GM12872 (cell line): ENCODE data around the gene STAG1.

Experiments used
- CTCF ChIP-seq: IDR thresholded peaks from 3 replicates; pipeline ENCODE4 v1.5.1; 2011; ENCODE audit warnings: low read depth, mild to moderate bottlenecking, low read length, moderate library complexity; ENCODE audit not compliant: insufficient read depth

The STAG1 gene

GRCh38 chr3:136387031-136387430 is 365.1 kb downstream of the STAG1 start:
- TF ChIP-seq CTCF, result no peak

- TF ChIP-seq CTCF, result no peak
These were observed 366.7 kb downstream of the STAG1 start for GRCh38 chr3:136385457-136385856.

GRCh38 chr3:136381051-136381450 is 371.1 kb downstream of the STAG1 start:
- TF ChIP-seq CTCF, result no peak

- no peak for TF ChIP-seq CTCF
These were observed 371.6 kb downstream of the STAG1 start for GRCh38 chr3:136380530-136380929.

- TF ChIP-seq CTCF, result no peak
These were observed 374.2 kb downstream of the STAG1 start for GRCh38 chr3:136378011-136378410.

- no peak for TF ChIP-seq CTCF
These were observed 374.7 kb downstream of the STAG1 start for GRCh38 chr3:136377508-136377907.

GRCh38 chr3:136366289-136366688 is 385.9 kb downstream of the STAG1 start:
- TF ChIP-seq CTCF, result no peak

- TF ChIP-seq CTCF, result no peak
These were observed 398.7 kb downstream of the STAG1 start for GRCh38 chr3:136353461-136353860.
